Vagina (tissue), 2 donors: Measurements from ENCODE around the gene B4GALT1. TPM values are rescaled to one million over a fixed set of nuclear protein-coding genes. Genes with fewer than 3 reads are reported as not detected.
A peak's percentile ranks its signal among the peaks of the same experiment; 100 is the strongest.

Experiments
- DNase-seq, 2 donors: peaks; one replicate each; pipeline ENCODE4 v3.0.0-alpha.2; 2017; ENCODE audit errors: extremely low spot score in 2 of 2
- H3K27ac ChIP-seq: fragments of 200-600 bp; sonication (generic); one replicate; pipeline ENCODE4 v1.5.1; 2019
- H3K27me3 ChIP-seq: fragments of 200-600 bp; sonication (generic); one replicate; pipeline ENCODE4 v1.5.1; 2019
- H3K36me3 ChIP-seq, 2 donors: fragments of 200-600 bp; sonication (generic); one replicate each; pipeline ENCODE4 v1.5.1; 2017 to 2019
- H3K4me1 ChIP-seq: fragments of 200-600 bp; sonication (generic); one replicate; pipeline ENCODE4 v1.5.1; 2019
- H3K4me3 ChIP-seq, 2 donors: fragments of 200-600 bp; sonication (generic); 1 replicate in 1 of 2; 2 replicates in 1 of 2; pipeline ENCODE4 v1.5.1; 2016 to 2019
- H3K9me3 ChIP-seq: fragments of 200-600 bp; sonication (generic); one replicate; pipeline ENCODE4 v1.5.1; 2019
- POLR2A ChIP-seq, 2 donors: fragments of 450-650 bp; IDR thresholded peaks; one replicate each; pipeline ENCODE4 v1.6.1; 2017; ENCODE audit warnings: antibody characterized with exemption in 2 of 2, mild to moderate bottlenecking in 2 of 2, moderate library complexity in 2 of 2
- POLR2AphosphoS5 ChIP-seq, 2 donors: sonication (generic); formaldehyde crosslinking; IDR thresholded peaks; one replicate each; pipeline ENCODE4 v1.9.0; 2017; ENCODE audit warnings: antibody characterized with exemption in 2 of 2, mild to moderate bottlenecking in 2 of 2, low read depth in 1 of 2; ENCODE audit not compliant: insufficient read depth in 1 of 2
- intact Hi-C: fragments of 100-400 bp; cut with DNase I; formaldehyde crosslinking; loops from one replicate; pipeline ENCODE4 v1.15.1; 2023
- total RNA-seq: library from RNA; depleted of rRNA; stranded (reverse); fragments of >200 nt; gene quantifications from one replicate; pipeline ENCODE4 v1.2.3, GENCODE V29; 2016
- TF ChIP-seq, protein P1 (sequence below), 3 experiments: fragments of 450-650 bp in 2 of 3; fragments of 200-600 bp in 1 of 3; sonication (generic) in 1 of 3; IDR thresholded peaks; one replicate each; pipeline ENCODE4 v1.5.1; 2017 to 2019; ENCODE audit warnings: antibody characterized with exemption in 3 of 3, mild to moderate bottlenecking in 2 of 3, moderate library complexity in 2 of 3

Gene B4GALT1
- total RNA-seq, 1 donor from 2014 or later: 85.2 TPM

DNA sequence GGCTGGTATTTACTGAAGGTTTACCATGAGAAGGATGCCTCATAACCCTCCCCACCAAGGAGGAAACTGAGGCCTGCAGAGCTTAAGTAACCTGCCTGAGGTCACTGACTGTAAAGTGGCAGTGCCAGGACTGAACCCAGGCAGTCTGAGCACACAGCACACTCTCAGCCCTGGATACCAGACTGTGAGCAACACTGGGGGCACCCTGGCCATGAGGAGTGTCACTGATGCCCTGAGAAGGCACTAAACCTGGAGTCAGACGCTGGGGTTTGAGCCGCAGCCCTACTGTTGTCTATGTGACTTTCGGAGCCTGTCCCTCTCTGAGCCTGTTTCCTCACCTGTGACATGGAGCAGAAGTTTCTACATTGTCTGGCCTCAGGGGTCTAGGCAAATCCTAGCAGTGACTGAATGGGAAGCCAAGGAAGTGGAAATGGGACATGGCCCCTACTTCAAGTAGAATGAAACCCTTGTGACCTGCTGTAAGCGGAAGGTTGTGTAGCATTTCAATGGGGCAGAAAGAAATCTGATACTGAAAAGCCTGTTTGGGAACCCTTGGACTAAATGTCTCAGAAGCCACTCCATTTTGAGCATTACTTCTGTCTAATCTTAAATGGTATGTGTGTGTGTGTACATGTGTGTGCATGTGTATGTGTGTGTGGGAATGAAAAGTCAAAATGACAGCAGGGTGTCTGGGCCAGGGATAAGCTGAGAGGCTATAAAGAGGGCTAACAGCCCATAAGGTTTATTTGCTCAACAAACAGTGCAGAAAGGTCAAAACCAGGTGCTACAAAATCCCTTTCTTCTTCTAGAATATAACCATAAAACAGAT, 36.0 kb downstream of the B4GALT1 start:
- intact Hi-C loops: no loop called here
- H3K36me3 ChIP-seq: peaks cover 0 to 39% of the 10 kb centered on the region in 2 donors
- no peak for DNase-seq
- peaks cover 55% of the 10 kb centered on the region for H3K4me1 ChIP-seq
- H3K9me3 ChIP-seq: no peaks in the 10 kb centered on the region
- H3K27me3 ChIP-seq: no peaks in the 10 kb centered on the region
- H3K27ac ChIP-seq: peak overlapping the region; percentile 61
- TF ChIP-seq POLR2A (IDR thresholded peaks at IDR 0.05) (no peak), POLR2AphosphoS5 (IDR thresholded peaks at IDR 0.05; ENCODE audit: insufficient read depth in 1 of 2, low read depth in 1 of 2) (peak in 1 of 2 donors; percentile 15)
- TF ChIP-seq, protein P1, sequence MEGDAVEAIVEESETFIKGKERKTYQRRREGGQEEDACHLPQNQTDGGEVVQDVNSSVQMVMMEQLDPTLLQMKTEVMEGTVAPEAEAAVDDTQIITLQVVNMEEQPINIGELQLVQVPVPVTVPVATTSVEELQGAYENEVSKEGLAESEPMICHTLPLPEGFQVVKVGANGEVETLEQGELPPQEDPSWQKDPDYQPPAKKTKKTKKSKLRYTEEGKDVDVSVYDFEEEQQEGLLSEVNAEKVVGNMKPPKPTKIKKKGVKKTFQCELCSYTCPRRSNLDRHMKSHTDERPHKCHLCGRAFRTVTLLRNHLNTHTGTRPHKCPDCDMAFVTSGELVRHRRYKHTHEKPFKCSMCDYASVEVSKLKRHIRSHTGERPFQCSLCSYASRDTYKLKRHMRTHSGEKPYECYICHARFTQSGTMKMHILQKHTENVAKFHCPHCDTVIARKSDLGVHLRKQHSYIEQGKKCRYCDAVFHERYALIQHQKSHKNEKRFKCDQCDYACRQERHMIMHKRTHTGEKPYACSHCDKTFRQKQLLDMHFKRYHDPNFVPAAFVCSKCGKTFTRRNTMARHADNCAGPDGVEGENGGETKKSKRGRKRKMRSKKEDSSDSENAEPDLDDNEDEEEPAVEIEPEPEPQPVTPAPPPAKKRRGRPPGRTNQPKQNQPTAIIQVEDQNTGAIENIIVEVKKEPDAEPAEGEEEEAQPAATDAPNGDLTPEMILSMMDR (IDR thresholded peaks at IDR 0.05): no peak
- H3K4me3 ChIP-seq: no peak overlapping the region

- no peaks in the 10 kb centered on the region for H3K9me3 ChIP-seq
- no peaks in the 10 kb centered on the region for H3K27me3 ChIP-seq
- TF ChIP-seq, protein P1 (IDR thresholded peaks at IDR 0.05): no peak
- peak in 1 of 2 donors; percentile 27 for TF ChIP-seq POLR2AphosphoS5 (IDR thresholded peaks at IDR 0.05; ENCODE audit: insufficient read depth in 1 of 2, low read depth in 1 of 2)
- no peak overlapping the region for H3K4me3 ChIP-seq
- peaks cover 56% of the 10 kb centered on the region for H3K4me1 ChIP-seq
- peak overlapping the region; percentile 47 for H3K27ac ChIP-seq
- intact Hi-C loops: no loop called here
- H3K36me3 ChIP-seq: peaks cover 0 to 39% of the 10 kb centered on the region in 2 donors
- no peak for DNase-seq
Observed at GRCh38 chr9:33129886-33130881, 37.0 kb downstream of the B4GALT1 start.

GRCh38 chr9:33129251-33129885, 37.8 kb downstream of the B4GALT1 start:
- Histone ChIP-seq H3K27me3 (no peaks in the 10 kb centered on the region), H3K36me3 (peaks cover 0 to 38% of the 10 kb centered on the region in 2 donors), H3K27ac (peak overlapping the region; percentile 29), H3K9me3 (no peaks in the 10 kb centered on the region), H3K4me3 (no peak overlapping the region), H3K4me1 (peaks cover 48% of the 10 kb centered on the region)
- intact Hi-C loops: no loop called here
- no peak for TF ChIP-seq POLR2AphosphoS5 (IDR thresholded peaks at IDR 0.05; ENCODE audit: insufficient read depth in 1 of 2, low read depth in 1 of 2)
- DNase-seq: no peak

- H3K4me1 ChIP-seq: peaks cover 48% of the 10 kb centered on the region
- TF ChIP-seq, protein P1 (IDR thresholded peaks at IDR 0.05): no peak
- no peak for TF ChIP-seq POLR2AphosphoS5 (IDR thresholded peaks at IDR 0.05; ENCODE audit: insufficient read depth in 1 of 2, low read depth in 1 of 2)
- TF ChIP-seq POLR2A (IDR thresholded peaks at IDR 0.05): no peak
- no peak overlapping the region for H3K27ac ChIP-seq
- peaks cover 0 to 33% of the 10 kb centered on the region in 2 donors for H3K36me3 ChIP-seq
- H3K4me3 ChIP-seq: no peak overlapping the region
- no peaks in the 10 kb centered on the region for H3K9me3 ChIP-seq
- DNase-seq: no peak
- no peaks in the 10 kb centered on the region for H3K27me3 ChIP-seq
- intact Hi-C loops: no loop called here
Observed at GRCh38 chr9:33128570-33128969, 38.6 kb downstream of the B4GALT1 start.

GRCh38 chr9:33127881-33128280, 39.3 kb downstream of the B4GALT1 start:
- Histone ChIP-seq H3K4me1 (peaks cover 48% of the 10 kb centered on the region), H3K36me3 (peaks cover 0 to 27% of the 10 kb centered on the region in 2 donors), H3K4me3 (no peak overlapping the region), H3K9me3 (no peaks in the 10 kb centered on the region), H3K27ac (no peak overlapping the region), H3K27me3 (no peaks in the 10 kb centered on the region)
- intact Hi-C loops: no loop called here
- DNase-seq: no peak
- TF ChIP-seq POLR2A (IDR thresholded peaks at IDR 0.05) (no peak), POLR2AphosphoS5 (IDR thresholded peaks at IDR 0.05; ENCODE audit: insufficient read depth in 1 of 2, low read depth in 1 of 2) (no peak)
- TF ChIP-seq, protein P1 (IDR thresholded peaks at IDR 0.05): no peak
